Limb (tissue), 2 donors: ENCODE measurements around the gene CNOT9.

Experiments
- DNase-seq, 2 donors: peaks; one replicate each; pipeline ENCODE4 v3.0.0-alpha.2; 2016; ENCODE audit errors: extremely low spot score in 2 of 2

The CNOT9 gene

GRCh38 chr2:218643751-218644310 is 75.2 kb downstream of the CNOT9 start:
- no peak for DNase-seq

DNA sequence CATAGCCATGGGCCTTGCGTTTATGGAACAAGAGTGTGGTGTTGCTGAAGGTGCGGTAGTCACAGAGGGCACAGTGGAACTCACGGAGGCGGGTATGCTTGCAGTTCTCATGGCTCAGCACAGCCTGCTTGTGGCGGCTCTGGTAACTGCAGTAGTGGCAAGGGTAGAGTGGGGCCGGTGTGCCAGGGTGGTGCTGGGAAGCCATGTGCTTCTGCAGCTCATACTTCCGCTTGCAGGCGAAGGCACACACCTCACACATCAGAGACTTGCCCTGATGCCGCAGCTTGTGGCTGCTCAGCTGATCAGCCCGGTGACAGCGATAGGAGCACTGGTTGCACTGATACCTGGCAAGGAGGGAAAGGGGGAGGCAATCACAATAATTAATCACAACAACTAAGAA is 76.1 kb downstream of the CNOT9 start:
- DNase-seq: no peak

DNA sequence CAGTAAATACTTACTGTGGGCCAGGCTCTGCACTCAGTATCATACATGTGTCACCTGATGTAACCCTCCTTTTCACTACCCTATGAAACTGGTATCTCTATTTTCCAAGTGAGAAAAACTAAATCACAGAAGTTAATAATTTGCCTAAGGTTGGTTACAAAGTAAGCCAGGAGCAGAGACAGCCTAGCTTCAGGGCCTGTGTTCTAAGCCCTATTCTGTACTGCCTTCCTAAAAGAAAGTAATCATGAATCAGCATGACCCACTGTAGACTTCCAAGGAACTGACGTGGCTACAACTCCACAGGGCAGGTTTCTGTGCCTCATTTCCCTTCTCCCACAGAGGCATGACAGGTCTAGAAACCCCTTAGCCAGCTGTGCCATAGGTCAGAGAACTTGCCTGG is 76.5 kb downstream of the CNOT9 start:
- no peak for DNase-seq
